ENCODE data around the gene PGAP1. TPM values are rescaled to one million over a fixed set of nuclear protein-coding genes. Genes with fewer than 3 reads are reported as not detected.

The PGAP1 gene
- total and polyA plus RNA-seq, 2 donors (not counting 1 experiment from before 2014, with no cell fraction given), result 0.25 to 21.8 TPM

DNA sequence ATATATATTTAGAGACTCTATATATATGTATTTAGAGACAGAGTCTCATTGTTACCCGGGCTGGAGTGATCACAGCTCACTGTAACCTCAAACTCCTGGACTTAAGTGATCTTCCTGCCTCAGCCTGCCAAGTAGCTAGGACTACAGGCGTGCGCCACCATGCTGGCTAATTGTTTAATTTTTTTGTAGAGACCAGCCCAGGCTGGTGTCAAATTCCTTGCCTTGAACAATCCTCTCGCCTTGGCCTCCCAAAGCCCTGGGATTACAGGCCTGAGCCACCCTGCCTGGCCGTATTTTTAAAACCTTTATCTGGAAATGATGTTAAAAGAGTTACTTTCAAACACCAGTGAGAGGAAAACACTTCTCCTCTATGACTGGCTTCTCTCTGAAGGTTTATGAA lies 30.9 kb upstream of the PGAP1 start:
- no peaks in the 10 kb centered on the region for H4K20me1 ChIP-seq (ENCODE audit: control insufficient read depth, insufficient read depth, low read length, poor library complexity, severe bottlenecking)
- H3K4me3 ChIP-seq (ENCODE audit: control extremely low read depth in 1 of 5, extremely low read depth in 1 of 5, insufficient read depth in 1 of 5, low read depth in 2 of 5, low read length in 4 of 5), result no peak overlapping the region
- H3K9ac ChIP-seq (ENCODE audit: low read length), result no peak overlapping the region
- DNase-seq (no peak), ATAC-seq (ENCODE audit: low read depth) (no peak)
- H3K27ac Mint-ChIP-seq, result no peak overlapping the region
- ChIA-PET POLR2A (no interaction called here), CTCF (no interaction called here)
- no peak overlapping the region for H3K4me3 Mint-ChIP-seq
- H3K79me2 ChIP-seq (ENCODE audit: control insufficient read depth, insufficient read depth, low read length), result no peaks in the 10 kb centered on the region
- H3K36me3 ChIP-seq (replicated peaks in 1 of 2; ENCODE audit: control extremely low read depth in 1 of 2, control insufficient read depth in 1 of 2, extremely low read depth in 1 of 2, insufficient read depth in 2 of 2, low read length in 1 of 2), result no peaks in the 10 kb centered on the region
- intact Hi-C loops (cut with micrococcal nuclease), result no loop called here
- no peak overlapping the region for H3K27ac ChIP-seq (ENCODE audit: low read length in 2 of 2)
- peaks cover 4% of the 10 kb centered on the region for H3K27me3 Mint-ChIP-seq
- H3K27me3 ChIP-seq (replicated peaks in 1 of 4; ENCODE audit: control extremely low read depth in 1 of 4, control insufficient read depth in 3 of 4, insufficient read depth in 4 of 4, low read length in 3 of 4), result no peaks in the 10 kb centered on the region
- TF ChIP-seq EZH2 (IDR thresholded peaks at IDR 0.05; ENCODE audit: borderline replicate concordance, insufficient read depth, low read depth, low read length, poor library complexity, severe bottlenecking), result no peak
- TF ChIP-seq, protein P1, sequence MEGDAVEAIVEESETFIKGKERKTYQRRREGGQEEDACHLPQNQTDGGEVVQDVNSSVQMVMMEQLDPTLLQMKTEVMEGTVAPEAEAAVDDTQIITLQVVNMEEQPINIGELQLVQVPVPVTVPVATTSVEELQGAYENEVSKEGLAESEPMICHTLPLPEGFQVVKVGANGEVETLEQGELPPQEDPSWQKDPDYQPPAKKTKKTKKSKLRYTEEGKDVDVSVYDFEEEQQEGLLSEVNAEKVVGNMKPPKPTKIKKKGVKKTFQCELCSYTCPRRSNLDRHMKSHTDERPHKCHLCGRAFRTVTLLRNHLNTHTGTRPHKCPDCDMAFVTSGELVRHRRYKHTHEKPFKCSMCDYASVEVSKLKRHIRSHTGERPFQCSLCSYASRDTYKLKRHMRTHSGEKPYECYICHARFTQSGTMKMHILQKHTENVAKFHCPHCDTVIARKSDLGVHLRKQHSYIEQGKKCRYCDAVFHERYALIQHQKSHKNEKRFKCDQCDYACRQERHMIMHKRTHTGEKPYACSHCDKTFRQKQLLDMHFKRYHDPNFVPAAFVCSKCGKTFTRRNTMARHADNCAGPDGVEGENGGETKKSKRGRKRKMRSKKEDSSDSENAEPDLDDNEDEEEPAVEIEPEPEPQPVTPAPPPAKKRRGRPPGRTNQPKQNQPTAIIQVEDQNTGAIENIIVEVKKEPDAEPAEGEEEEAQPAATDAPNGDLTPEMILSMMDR (IDR thresholded peaks at IDR 0.05), result no peak
- no peaks in the 10 kb centered on the region for H3K9me3 Mint-ChIP-seq (ENCODE audit: insufficient read depth)
- H3K4me1 ChIP-seq (ENCODE audit: control insufficient read depth in 2 of 2, insufficient read depth in 2 of 2, low read length in 2 of 2), result no peaks in the 10 kb centered on the region
- 100% methylated on average over 2 of the region's 5 CpGs for WGBS (ENCODE audit: insufficient coverage)
- H3K9me3 ChIP-seq (ENCODE audit: control extremely low read depth in 1 of 3, control insufficient read depth in 2 of 3, insufficient read depth in 1 of 3, low read length in 2 of 3), result no peaks in the 10 kb centered on the region
- H3K4me1 Mint-ChIP-seq, result no peaks in the 10 kb centered on the region
- H2AFZ ChIP-seq (ENCODE audit: insufficient read depth, low read depth, low read length, poor library complexity, severe bottlenecking), result no peak overlapping the region
- no peak overlapping the region for H3K4me2 ChIP-seq (replicated peaks; ENCODE audit: low read depth, low read length, poor library complexity, severe bottlenecking)

DNA sequence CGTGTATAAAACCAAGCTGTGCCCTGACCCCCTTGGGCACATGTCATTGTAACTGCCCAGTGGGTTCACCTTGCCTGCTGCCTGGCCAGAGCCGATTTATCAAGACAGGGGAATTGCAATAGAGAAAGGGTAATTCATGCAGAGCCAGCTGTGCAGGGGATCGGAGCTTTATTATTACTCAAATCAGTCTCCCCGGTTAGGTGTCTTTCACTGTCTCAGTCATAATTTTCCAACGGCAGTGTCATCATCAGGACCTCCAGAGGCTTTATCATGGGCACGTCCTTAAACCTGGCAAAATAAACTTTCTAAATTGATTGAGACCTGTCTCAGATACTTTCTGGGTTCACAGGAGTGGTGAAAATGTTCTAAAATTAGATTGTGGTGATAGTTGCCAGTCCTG lies 29.6 kb upstream of the PGAP1 start:
- CTCF ChIA-PET, result no interaction called here
- 94% methylated on average over 4 of the region's 6 CpGs for WGBS (ENCODE audit: insufficient coverage)

More for the DNA sequence above, 29.6 kb upstream of the PGAP1 start:
- intact Hi-C loops (cut with micrococcal nuclease), result no loop called here
- TF ChIP-seq EZH2 (IDR thresholded peaks at IDR 0.05; ENCODE audit: borderline replicate concordance, insufficient read depth, low read depth, low read length, poor library complexity, severe bottlenecking), result no peak
- TF ChIP-seq, protein P1 (IDR thresholded peaks at IDR 0.05), result no peak
- Histone ChIP-seq H3K79me2 (ENCODE audit: control insufficient read depth, insufficient read depth, low read length) (no peaks in the 10 kb centered on the region), H2AFZ (ENCODE audit: insufficient read depth, low read depth, low read length, poor library complexity, severe bottlenecking) (no peak overlapping the region), H3K9me3 (ENCODE audit: control extremely low read depth in 1 of 3, control insufficient read depth in 2 of 3, insufficient read depth in 1 of 3, low read length in 2 of 3) (no peaks in the 10 kb centered on the region), H3K36me3 (replicated peaks in 1 of 2; ENCODE audit: control extremely low read depth in 1 of 2, control insufficient read depth in 1 of 2, extremely low read depth in 1 of 2, insufficient read depth in 2 of 2, low read length in 1 of 2) (no peaks in the 10 kb centered on the region), H3K27ac (ENCODE audit: low read length in 2 of 2) (no peak overlapping the region), H4K20me1 (ENCODE audit: control insufficient read depth, insufficient read depth, low read length, poor library complexity, severe bottlenecking) (no peaks in the 10 kb centered on the region), H3K4me2 (replicated peaks; ENCODE audit: low read depth, low read length, poor library complexity, severe bottlenecking) (no peak overlapping the region), H3K9ac (ENCODE audit: low read length) (no peak overlapping the region), H3K4me1 (ENCODE audit: control insufficient read depth in 2 of 2, insufficient read depth in 2 of 2, low read length in 2 of 2) (no peaks in the 10 kb centered on the region), H3K4me3 (ENCODE audit: control extremely low read depth in 1 of 5, extremely low read depth in 1 of 5, insufficient read depth in 1 of 5, low read depth in 2 of 5, low read length in 4 of 5) (no peak overlapping the region), H3K27me3 (replicated peaks in 1 of 4; ENCODE audit: control extremely low read depth in 1 of 4, control insufficient read depth in 3 of 4, insufficient read depth in 4 of 4, low read length in 3 of 4) (no peaks in the 10 kb centered on the region)
- H3K27ac Mint-ChIP-seq, result no peak overlapping the region
- H3K27me3 Mint-ChIP-seq, result peaks cover 4% of the 10 kb centered on the region
- ATAC-seq (ENCODE audit: low read depth) (no peak), DNase-seq (no peak)
- no peaks in the 10 kb centered on the region for H3K4me1 Mint-ChIP-seq
- no peak overlapping the region for H3K4me3 Mint-ChIP-seq
- POLR2A ChIA-PET, result no interaction called here
- H3K9me3 Mint-ChIP-seq (ENCODE audit: insufficient read depth), result no peaks in the 10 kb centered on the region
